GM18498 (cell line): ENCODE results near the gene GTF3C6.
"Not testable (repeated sequence)": the region's sequence is repeated elsewhere in the genome, so short reads cannot be mapped to it uniquely, and the experiment has no call there.

Experiments used
- ATAC-seq: cut with Tn5 transposase; IDR thresholded peaks from one replicate; pipeline ENCODE4 v1.9.1; 2021; ENCODE audit warnings: mild to moderate bottlenecking, moderate library complexity; ENCODE audit not compliant: unreplicated experiment

The GTF3C6 gene

GRCh38 chr6:110976575-110976974 lies 18.1 kb downstream of the GTF3C6 start:
- ATAC-seq: no peak

GRCh38 chr6:110979565-110980101 lies 21.1 kb downstream of the GTF3C6 start:
- ATAC-seq: no peak

- no peak for ATAC-seq
Observed at GRCh38 chr6:110980227-110980626, 21.7 kb downstream of the GTF3C6 start.

- ATAC-seq: no peak
Observed at GRCh38 chr6:110980648-110981047, 22.1 kb downstream of the GTF3C6 start.

- no peak for ATAC-seq
Observed at GRCh38 chr6:110981202-110981600, 22.7 kb downstream of the GTF3C6 start.

DNA sequence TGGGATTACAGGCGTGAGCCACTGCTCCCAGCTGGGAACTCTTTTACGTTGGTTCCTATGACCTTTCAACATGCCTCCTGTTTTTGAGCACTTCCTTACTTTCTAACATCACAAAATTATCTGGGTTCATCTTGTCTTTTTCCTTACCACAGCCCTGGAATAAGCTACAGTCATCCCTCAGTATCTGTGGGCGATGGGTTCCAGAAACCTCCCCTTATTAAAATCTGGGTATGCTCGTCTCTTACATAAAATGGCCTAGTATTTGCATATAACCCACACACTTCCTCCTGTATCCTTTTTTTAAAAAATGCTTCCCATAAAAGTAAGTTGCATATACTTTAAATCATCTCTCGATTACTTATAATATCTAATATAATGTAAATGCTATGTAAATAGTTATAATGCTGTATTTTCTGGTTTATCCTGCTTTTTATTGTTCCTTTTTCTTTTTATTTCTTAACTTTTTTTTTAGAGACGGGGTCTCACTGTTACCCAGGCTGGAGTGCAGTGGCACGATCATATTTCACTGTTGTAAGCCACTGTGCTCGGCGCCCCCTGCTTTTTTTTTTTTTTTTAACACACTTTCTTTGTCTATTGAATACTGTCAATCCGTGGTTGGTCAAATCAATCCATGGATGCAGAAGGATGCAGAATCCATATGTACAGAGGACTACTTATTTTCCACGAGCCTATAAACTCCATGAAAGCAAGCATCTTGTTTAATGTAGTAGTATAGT lies 32.5 kb downstream of the GTF3C6 start:
- ATAC-seq: no peak

GRCh38 chr6:110996691-110997090 lies 38.2 kb downstream of the GTF3C6 start:
- no peak for ATAC-seq

GRCh38 chr6:110999634-111000270 lies 41.2 kb downstream of the GTF3C6 start:
- no peak for ATAC-seq

DNA sequence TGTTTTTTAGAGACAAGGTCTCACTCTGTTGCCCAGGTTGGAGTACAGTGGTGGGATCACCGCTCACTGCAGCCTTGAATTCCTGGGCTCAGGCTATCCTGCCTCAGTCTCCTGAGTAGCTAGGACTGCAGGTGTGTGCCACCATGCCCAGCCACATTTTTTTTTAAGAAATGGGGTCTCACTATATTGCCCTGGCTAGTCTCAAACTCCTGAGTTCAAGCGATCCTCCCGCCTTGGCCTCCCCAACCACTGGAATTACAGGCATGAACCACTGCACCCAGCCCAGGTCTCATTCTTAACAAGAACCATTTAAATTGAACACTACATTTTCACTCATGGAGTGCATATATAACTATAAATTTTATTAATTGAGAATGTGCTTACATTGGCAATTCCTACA lies 43.8 kb downstream of the GTF3C6 start:
- ATAC-seq: no peak

DNA sequence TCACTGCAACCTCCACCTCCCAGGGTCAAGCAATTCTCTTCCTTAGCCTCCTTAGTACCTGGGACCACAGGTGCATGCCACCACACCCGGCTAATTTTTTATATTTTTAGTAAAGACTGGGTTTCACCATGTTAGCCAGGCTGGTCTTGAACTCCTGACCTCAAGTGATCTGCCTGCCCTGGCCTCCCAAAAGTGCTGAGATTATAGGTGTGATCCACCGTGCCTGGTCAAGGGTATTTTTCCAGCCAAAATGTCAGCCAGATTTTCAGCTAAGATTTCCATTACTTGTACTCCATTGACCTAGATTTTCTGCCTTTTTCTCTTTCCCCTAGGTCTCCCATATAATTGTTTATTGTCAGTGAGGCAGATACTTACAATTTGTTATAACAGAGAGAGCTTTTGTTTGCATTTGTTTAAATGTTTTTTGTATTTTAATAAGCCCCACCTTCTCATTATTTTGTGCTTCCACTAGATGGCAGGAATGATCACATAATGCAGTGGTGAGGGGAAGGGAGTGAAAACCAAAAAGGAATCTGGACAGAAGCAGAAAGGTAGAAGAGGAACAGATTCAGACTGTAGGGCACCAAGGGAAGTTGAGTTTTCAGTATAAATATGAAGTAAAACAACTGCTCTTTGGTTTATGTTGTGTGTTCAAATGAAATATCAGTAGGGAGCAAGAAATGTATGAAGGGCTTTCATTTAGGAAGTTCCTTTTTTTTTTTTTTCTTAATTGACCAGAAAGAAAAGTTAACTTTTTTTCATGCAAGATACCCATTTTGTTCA lies 53.0 kb downstream of the GTF3C6 start:
- peak; percentile 57 for ATAC-seq

- no peak for ATAC-seq
Observed at GRCh38 chr6:111012143-111012452, 53.6 kb downstream of the GTF3C6 start.

DNA sequence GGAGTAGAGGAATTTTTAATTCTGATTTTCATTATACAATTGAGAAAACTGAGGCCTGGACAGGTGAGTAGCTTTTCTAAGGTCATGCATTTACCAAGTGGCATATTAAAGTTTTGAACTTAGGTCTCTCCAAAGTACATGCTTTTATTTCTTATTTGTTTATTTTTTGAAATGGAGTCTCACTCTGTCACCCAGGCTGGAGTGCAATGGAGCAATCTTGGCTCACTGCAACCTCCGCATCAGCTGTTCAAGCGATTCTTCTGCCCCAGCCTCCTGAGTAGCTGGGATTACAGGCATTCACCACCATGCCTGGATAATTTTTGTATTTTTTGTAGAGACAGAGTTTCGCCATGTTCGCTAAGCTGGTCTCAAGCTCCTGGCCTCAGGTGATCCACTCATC lies 54.0 kb downstream of the GTF3C6 start:
- not testable (repeated sequence) for ATAC-seq

DNA sequence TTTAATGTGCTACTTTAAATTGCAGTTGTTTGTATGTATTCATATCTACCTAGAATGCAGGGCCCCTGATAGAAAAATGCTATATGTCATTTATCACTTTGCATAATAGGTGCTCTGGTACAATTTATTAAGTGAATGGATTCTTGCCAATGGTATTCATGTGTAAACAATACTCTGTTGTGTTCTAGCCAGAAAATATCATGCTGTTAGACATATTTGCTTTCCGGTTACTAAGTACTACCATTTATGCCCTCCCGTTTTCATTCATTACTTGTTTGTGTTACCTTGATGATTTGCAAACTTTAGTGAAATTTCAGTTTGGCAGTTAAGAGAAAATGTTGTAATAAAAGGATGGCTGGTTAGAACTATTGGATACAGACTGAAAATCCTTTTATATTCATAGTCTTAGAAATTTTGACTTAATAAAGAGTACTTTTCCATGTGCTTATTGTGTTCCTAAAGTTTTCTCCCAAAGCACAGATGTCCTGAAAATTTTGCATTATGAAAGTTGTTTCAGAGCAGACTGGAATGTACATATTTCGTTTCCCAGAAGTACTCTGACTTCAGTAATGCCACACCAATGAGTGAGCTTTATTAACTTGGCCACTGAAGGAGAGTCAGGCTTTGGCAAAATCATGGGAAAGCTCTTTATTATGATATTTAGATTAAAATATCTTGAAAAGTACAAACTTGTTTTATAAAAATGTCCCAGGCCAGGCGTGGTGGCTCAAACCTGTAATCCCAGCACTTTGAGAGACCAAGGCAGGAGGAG lies 54.8 kb downstream of the GTF3C6 start:
- ATAC-seq: no peak

- no peak for ATAC-seq
Observed at GRCh38 chr6:111015389-111016124, 57.1 kb downstream of the GTF3C6 start.

GRCh38 chr6:111017241-111017640 lies 58.7 kb downstream of the GTF3C6 start:
- not testable (repeated sequence) for ATAC-seq
